ENCODE results near the gene VAV2. TPM values are rescaled to one million over a fixed set of nuclear protein-coding genes. Genes with fewer than 3 reads are reported as not detected.

The VAV2 gene
- total and polyA plus RNA-seq, 4 donors: 4.9 to 26.4 (median 17.0) TPM

DNA sequence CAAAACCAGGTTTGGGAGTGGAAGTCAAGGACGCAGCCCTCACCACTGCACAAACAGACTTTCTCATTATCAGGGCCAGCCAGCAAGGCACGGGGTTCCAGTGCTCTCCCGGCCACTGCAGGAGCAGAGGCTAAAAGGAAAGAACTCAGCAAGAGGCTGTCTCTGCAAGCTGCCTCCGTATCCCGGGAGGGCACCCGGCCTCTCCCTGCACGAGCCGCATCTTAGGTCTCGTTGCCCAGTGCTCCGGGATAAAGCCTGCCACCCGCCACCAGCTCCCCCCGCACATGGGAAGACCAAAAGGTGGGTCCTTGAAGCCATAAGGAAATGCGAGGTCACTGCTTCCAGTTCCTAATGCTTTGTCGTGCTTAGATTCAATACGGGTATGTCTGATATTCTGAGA, 136.8 kb downstream of the VAV2 start:
- no peak for TF ChIP-seq TAF1 (conservative IDR thresholded peaks at IDR 0.05)
- no peak for TF ChIP-seq RXRA (IDR thresholded peaks at IDR 0.05)
- TF ChIP-seq, protein P1, sequence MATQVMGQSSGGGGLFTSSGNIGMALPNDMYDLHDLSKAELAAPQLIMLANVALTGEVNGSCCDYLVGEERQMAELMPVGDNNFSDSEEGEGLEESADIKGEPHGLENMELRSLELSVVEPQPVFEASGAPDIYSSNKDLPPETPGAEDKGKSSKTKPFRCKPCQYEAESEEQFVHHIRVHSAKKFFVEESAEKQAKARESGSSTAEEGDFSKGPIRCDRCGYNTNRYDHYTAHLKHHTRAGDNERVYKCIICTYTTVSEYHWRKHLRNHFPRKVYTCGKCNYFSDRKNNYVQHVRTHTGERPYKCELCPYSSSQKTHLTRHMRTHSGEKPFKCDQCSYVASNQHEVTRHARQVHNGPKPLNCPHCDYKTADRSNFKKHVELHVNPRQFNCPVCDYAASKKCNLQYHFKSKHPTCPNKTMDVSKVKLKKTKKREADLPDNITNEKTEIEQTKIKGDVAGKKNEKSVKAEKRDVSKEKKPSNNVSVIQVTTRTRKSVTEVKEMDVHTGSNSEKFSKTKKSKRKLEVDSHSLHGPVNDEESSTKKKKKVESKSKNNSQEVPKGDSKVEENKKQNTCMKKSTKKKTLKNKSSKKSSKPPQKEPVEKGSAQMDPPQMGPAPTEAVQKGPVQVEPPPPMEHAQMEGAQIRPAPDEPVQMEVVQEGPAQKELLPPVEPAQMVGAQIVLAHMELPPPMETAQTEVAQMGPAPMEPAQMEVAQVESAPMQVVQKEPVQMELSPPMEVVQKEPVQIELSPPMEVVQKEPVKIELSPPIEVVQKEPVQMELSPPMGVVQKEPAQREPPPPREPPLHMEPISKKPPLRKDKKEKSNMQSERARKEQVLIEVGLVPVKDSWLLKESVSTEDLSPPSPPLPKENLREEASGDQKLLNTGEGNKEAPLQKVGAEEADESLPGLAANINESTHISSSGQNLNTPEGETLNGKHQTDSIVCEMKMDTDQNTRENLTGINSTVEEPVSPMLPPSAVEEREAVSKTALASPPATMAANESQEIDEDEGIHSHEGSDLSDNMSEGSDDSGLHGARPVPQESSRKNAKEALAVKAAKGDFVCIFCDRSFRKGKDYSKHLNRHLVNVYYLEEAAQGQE (IDR thresholded peaks at IDR 0.05): no peak
- TF ChIP-seq HNF4G (IDR thresholded peaks at IDR 0.05): no peak
- TF ChIP-seq, protein P2, sequence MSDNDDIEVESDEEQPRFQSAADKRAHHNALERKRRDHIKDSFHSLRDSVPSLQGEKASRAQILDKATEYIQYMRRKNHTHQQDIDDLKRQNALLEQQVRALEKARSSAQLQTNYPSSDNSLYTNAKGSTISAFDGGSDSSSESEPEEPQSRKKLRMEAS (IDR thresholded peaks at IDR 0.05): no peak
- no peak for TF ChIP-seq YY1 (IDR thresholded peaks at IDR 0.05)
- TF ChIP-seq, protein P3, sequence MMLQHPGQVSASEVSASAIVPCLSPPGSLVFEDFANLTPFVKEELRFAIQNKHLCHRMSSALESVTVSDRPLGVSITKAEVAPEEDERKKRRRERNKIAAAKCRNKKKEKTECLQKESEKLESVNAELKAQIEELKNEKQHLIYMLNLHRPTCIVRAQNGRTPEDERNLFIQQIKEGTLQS (IDR thresholded peaks at IDR 0.05): no peak
- no peak for TF ChIP-seq JUND (IDR thresholded peaks at IDR 0.05)
- H3K4me1 ChIP-seq (ENCODE audit: control insufficient read depth in 4 of 4, insufficient read depth in 4 of 4, low read length in 3 of 4): peaks cover 7 to 22% (median 16%) of the 10 kb centered on the region in 4 donors
- H3K4me3 ChIP-seq (ENCODE audit: low read depth in 1 of 3, low read length in 3 of 3): no peak overlapping the region
- WGBS: 50% methylated on average over 15 of the region's 15 CpGs
- H3K36me3 ChIP-seq (ENCODE audit: control insufficient read depth in 4 of 4, insufficient read depth in 3 of 4, low read depth in 1 of 4, low read length in 3 of 4): peaks cover 0 to 2% (median under 1%) of the 10 kb centered on the region in 4 donors
- no peaks in the 10 kb centered on the region for H3K27me3 ChIP-seq (ENCODE audit: control insufficient read depth in 4 of 4, insufficient read depth in 4 of 4, low read length in 3 of 4)
- H3K9ac ChIP-seq (ENCODE audit: low read depth in 1 of 2, low read length in 2 of 2): peak overlapping the region; percentile 64 to 81
- no peak for DNase-seq (ENCODE audit: low spot score)
- peak overlapping the region; percentile 92 to 96 for H3K27ac ChIP-seq (ENCODE audit: low read depth in 1 of 2, low read length in 2 of 2)
- H3K9me3 ChIP-seq (ENCODE audit: control insufficient read depth in 4 of 4, low read length in 3 of 4): no peaks in the 10 kb centered on the region

DNA sequence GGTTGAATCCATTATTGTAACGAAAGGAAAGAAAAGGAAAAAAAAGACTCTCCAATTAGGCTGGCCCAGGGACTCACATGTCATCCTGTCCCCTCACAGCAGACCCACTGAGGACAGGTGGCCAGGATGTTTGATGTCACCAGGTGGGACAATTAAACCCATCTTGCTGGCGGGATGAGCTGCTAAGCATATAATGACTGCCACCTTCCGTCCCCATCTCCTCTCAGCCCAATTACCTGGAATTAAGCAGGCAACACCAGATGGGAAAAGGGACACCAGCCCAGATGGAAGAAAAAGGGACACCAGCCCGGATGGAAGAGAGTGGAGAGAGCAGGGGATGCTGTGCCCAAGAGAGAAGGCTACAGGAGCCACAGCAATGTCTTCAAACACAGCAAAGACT, 137.4 kb downstream of the VAV2 start:
- H3K27ac ChIP-seq (ENCODE audit: low read depth in 1 of 2, low read length in 2 of 2): peak overlapping the region; percentile 92 to 96
- 96% methylated on average over 4 of the region's 4 CpGs for WGBS

DNA sequence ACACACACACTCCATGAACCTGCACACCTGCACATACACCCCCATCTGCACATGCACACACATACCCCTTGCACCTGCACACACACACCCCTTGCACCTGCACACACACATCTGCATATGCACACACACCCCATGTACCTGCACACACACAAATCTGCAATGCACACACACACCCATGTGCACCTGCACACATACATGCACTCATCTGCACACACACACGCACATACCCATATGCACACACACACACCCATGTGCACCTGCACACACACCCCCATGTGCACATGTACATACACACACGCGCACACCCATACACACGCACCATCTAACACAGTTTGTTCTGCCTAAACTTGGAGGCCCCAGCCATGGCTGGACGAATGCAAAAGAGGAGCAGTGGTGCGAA, 138.1 kb downstream of the VAV2 start:
- Histone ChIP-seq H3K4me3 (ENCODE audit: low read depth in 1 of 3, low read length in 3 of 3) (no peak overlapping the region), H3K4me1 (ENCODE audit: control insufficient read depth in 4 of 4, insufficient read depth in 4 of 4, low read length in 3 of 4) (peaks cover 7 to 22% (median 16%) of the 10 kb centered on the region in 4 donors), H3K27ac (ENCODE audit: low read depth in 1 of 2, low read length in 2 of 2) (no peak overlapping the region), H3K9me3 (ENCODE audit: control insufficient read depth in 4 of 4, low read length in 3 of 4) (no peaks in the 10 kb centered on the region), H3K9ac (ENCODE audit: low read depth in 1 of 2, low read length in 2 of 2) (no peak overlapping the region), H3K36me3 (ENCODE audit: control insufficient read depth in 4 of 4, insufficient read depth in 3 of 4, low read depth in 1 of 4, low read length in 3 of 4) (peaks cover 0 to 2% (median 0%) of the 10 kb centered on the region in 4 donors), H3K27me3 (ENCODE audit: control insufficient read depth in 4 of 4, insufficient read depth in 4 of 4, low read length in 3 of 4) (no peaks in the 10 kb centered on the region)
- WGBS: 97% methylated on average over 6 of the region's 6 CpGs
- no peak for DNase-seq (ENCODE audit: low spot score)
- TF ChIP-seq, protein P2 (IDR thresholded peaks at IDR 0.05): no peak
- TF ChIP-seq RAD21 (IDR thresholded peaks at IDR 0.05) (no peak), JUND (IDR thresholded peaks at IDR 0.05) (no peak), RXRA (IDR thresholded peaks at IDR 0.05) (no peak), YY1 (IDR thresholded peaks at IDR 0.05) (no peak), SP1 (IDR thresholded peaks at IDR 0.05) (no peak), TAF1 (conservative IDR thresholded peaks at IDR 0.05) (no peak), FOXA2 (IDR thresholded peaks at IDR 0.05) (no peak), HNF4G (IDR thresholded peaks at IDR 0.05) (no peak)
- TF ChIP-seq, protein P1 (IDR thresholded peaks at IDR 0.05): no peak

More for the DNA sequence above, 137.4 kb downstream of the VAV2 start:
- Histone ChIP-seq H3K9ac (ENCODE audit: low read depth in 1 of 2, low read length in 2 of 2) (peak overlapping the region in 1 of 2 donors; percentile 81), H3K27me3 (ENCODE audit: control insufficient read depth in 4 of 4, insufficient read depth in 4 of 4, low read length in 3 of 4) (no peaks in the 10 kb centered on the region), H3K4me3 (ENCODE audit: low read depth in 1 of 3, low read length in 3 of 3) (no peak overlapping the region), H3K36me3 (ENCODE audit: control insufficient read depth in 4 of 4, insufficient read depth in 3 of 4, low read depth in 1 of 4, low read length in 3 of 4) (peaks cover 0 to 2% (median 0%) of the 10 kb centered on the region in 4 donors), H3K9me3 (ENCODE audit: control insufficient read depth in 4 of 4, low read length in 3 of 4) (no peaks in the 10 kb centered on the region), H3K4me1 (ENCODE audit: control insufficient read depth in 4 of 4, insufficient read depth in 4 of 4, low read length in 3 of 4) (peaks cover 7 to 22% (median 16%) of the 10 kb centered on the region in 4 donors)
- DNase-seq (ENCODE audit: low spot score): no peak
- no peak for TF ChIP-seq SP1 (IDR thresholded peaks at IDR 0.05)
